HepG2 (cell line): ENCODE measurements around the gene UTS2R. TPM values are rescaled to one million over a fixed set of nuclear protein-coding genes. Genes with fewer than 3 reads are reported as not detected.

Source experiments
- ASH2L ChIP-seq: fragments of 300-600, 200-600 bp; sonication (generic); IDR thresholded peaks from 2 replicates; pipeline ENCODE4 v1.7.0; 2017; ENCODE audit warnings: low read depth, mild to moderate bottlenecking, moderate library complexity, mixed read lengths, low read length; ENCODE audit not compliant: insufficient read length
- CREB1 ChIP-seq, 2 experiments: fragments of 450-650 bp in 1 of 2; IDR thresholded peaks; 2 replicates each; pipeline ENCODE4 v1.6.1; 2016 to 2017; ENCODE audit warnings: control low read depth in 1 of 2, mild to moderate bottlenecking in 1 of 2, missing compliant biosample characterization in 1 of 2, missing genetic modification characterization in 1 of 2
- EEA1 ChIP-seq: sonication (generic); formaldehyde crosslinking; IDR thresholded peaks from 2 replicates; pipeline ENCODE4 v1.5.1; 2020; ENCODE audit warnings: mild to moderate bottlenecking, missing genetic modification reagents, borderline replicate concordance
- ELF4 ChIP-seq: sonication (generic); formaldehyde crosslinking; IDR thresholded peaks from 2 replicates; pipeline ENCODE4 v1.5.0; 2020; ENCODE audit warnings: missing genetic modification reagents, mild to moderate bottlenecking, moderate library complexity, borderline replicate concordance
- EP300 ChIP-seq, 3 experiments: sonication (generic) in 1 of 3; formaldehyde crosslinking in 1 of 3; IDR thresholded peaks; 2 replicates each; pipeline versions ENCODE4 v1.5.1 to v1.6.1; 2011 to 2020; ENCODE audit warnings: low read depth in 2 of 3, low read length in 2 of 3, borderline replicate concordance in 1 of 3, improper control_type of control experiment in 1 of 3, mild to moderate bottlenecking in 1 of 3, missing genetic modification reagents in 1 of 3, moderate library complexity in 1 of 3
- ESRRA ChIP-seq: sonication (generic); formaldehyde crosslinking; IDR thresholded peaks from 2 replicates; pipeline ENCODE4 v1.5.1; 2020; ENCODE audit warnings: mild to moderate bottlenecking, low read depth, missing genetic modification reagents
- MTA1 ChIP-seq: sonication (generic); formaldehyde crosslinking; IDR thresholded peaks from 2 replicates; pipeline ENCODE4 v1.4.0; 2020; ENCODE audit warnings: missing genetic modification reagents, mild to moderate bottlenecking, borderline replicate concordance
- NFIC ChIP-seq: IDR thresholded peaks from 2 replicates; pipeline ENCODE4 v1.6.1; 2012; ENCODE audit warnings: mild to moderate bottlenecking, low read length, inconsistent platforms
- NPAS2 ChIP-seq: sonication (generic); formaldehyde crosslinking; IDR thresholded peaks from 2 replicates; pipeline ENCODE4 v1.8.0; 2022; ENCODE audit warnings: mild to moderate bottlenecking, missing genetic modification reagents, borderline replicate concordance
- NRL ChIP-seq: sonication (generic); formaldehyde crosslinking; IDR thresholded peaks from 2 replicates; pipeline ENCODE4 v1.5.0; 2020; ENCODE audit warnings: missing genetic modification reagents, mild to moderate bottlenecking, moderate library complexity, borderline replicate concordance
- RFX1 ChIP-seq: fragments of 450-650 bp; IDR thresholded peaks from 2 replicates; pipeline ENCODE4 v1.6.1; 2017
- RNF2 ChIP-seq: fragments of 450-650 bp; conservative IDR thresholded peaks from 2 replicates; pipeline ENCODE4 v1.6.1; 2016; ENCODE audit warnings: low read depth
- SKI ChIP-seq: fragments of 450-650 bp; IDR thresholded peaks from one replicate; pipeline ENCODE4 v1.6.1; 2018; ENCODE audit warnings: mild to moderate bottlenecking; ENCODE audit not compliant: partially characterized antibody
- SP140L ChIP-seq: sonication (generic); formaldehyde crosslinking; IDR thresholded peaks from 2 replicates; pipeline ENCODE4 v1.4.0; 2020; ENCODE audit warnings: missing genetic modification reagents, borderline replicate concordance
- YEATS2 ChIP-seq: sonication (generic); formaldehyde crosslinking; IDR thresholded peaks from 2 replicates; pipeline ENCODE4 v1.4.0; 2020; ENCODE audit warnings: missing genetic modification reagents, borderline replicate concordance
- ZNF232 ChIP-seq: sonication (generic); formaldehyde crosslinking; IDR thresholded peaks from 2 replicates; pipeline ENCODE4 v1.4.0; 2020; ENCODE audit warnings: missing genetic modification reagents, borderline replicate concordance
- ZNF317 ChIP-seq: sonication (generic); formaldehyde crosslinking; IDR thresholded peaks from 2 replicates; pipeline ENCODE4 v1.5.0; 2020; ENCODE audit warnings: mild to moderate bottlenecking, missing genetic modification reagents
- ZNF350 ChIP-seq: sonication (generic); formaldehyde crosslinking; IDR thresholded peaks from 2 replicates; pipeline ENCODE4 v1.4.0; 2020; ENCODE audit warnings: mild to moderate bottlenecking, low read depth, missing genetic modification reagents, borderline replicate concordance
- ZNF567 ChIP-seq: sonication (generic); formaldehyde crosslinking; IDR thresholded peaks from 2 replicates; pipeline ENCODE4 v1.8.1; 2023; ENCODE audit warnings: mild to moderate bottlenecking, missing genetic modification reagents, borderline replicate concordance
- ZNF598 ChIP-seq: sonication (generic); formaldehyde crosslinking; IDR thresholded peaks from 2 replicates; pipeline ENCODE4 v1.5.1; 2020; ENCODE audit warnings: mild to moderate bottlenecking, missing genetic modification reagents, borderline replicate concordance
- ZNF670 ChIP-seq: sonication (generic); formaldehyde crosslinking; IDR thresholded peaks from 2 replicates; pipeline ENCODE4 v1.8.0; 2022; ENCODE audit warnings: mild to moderate bottlenecking, missing genetic modification reagents, borderline replicate concordance
- ZNF678 ChIP-seq: sonication (generic); formaldehyde crosslinking; IDR thresholded peaks from 2 replicates; pipeline ENCODE4 v1.4.0; 2020; ENCODE audit warnings: mild to moderate bottlenecking, missing genetic modification reagents
- ZNF766 ChIP-seq: sonication (generic); formaldehyde crosslinking; IDR thresholded peaks from 2 replicates; pipeline ENCODE4 v1.5.0; 2020; ENCODE audit warnings: missing genetic modification reagents, borderline replicate concordance
- polyA plus RNA-seq, 8 experiments: library from polyadenylated mRNA; depleted of rRNA in 3 of 8; stranded (reverse) in 7 of 8; unstranded in 1 of 8; fragments of >200 nt; fragmentation: Illumina TruSeq in 4 of 8; extraction: Trizol in 4 of 8; gene quantifications; 2 replicates each; pipeline versions ENCODE4 v1.2.1 to v1.2.3, GENCODE V29; 2011 to 2016; ENCODE audit warnings: low read depth in 4 of 8, missing spikeins in 1 of 8, mixed read lengths in 1 of 8; ENCODE audit not compliant: insufficient read depth in 1 of 8
- total RNA-seq, 5 experiments: library from RNA; depleted of rRNA; stranded (reverse); fragments of >200 nt; fragmentation: Illumina TruSeq; extraction: Trizol; gene quantifications; 2 replicates each; pipeline ENCODE4 v1.2.3, GENCODE V29; 2016; ENCODE audit warnings: low read depth in 1 of 5
- TF ChIP-seq, protein P1 (sequence below): sonication (generic); formaldehyde crosslinking; IDR thresholded peaks from 2 replicates; pipeline ENCODE4 v1.4.0; 2020; ENCODE audit warnings: missing genetic modification reagents, borderline replicate concordance
- TF ChIP-seq, protein P2 (sequence below): sonication (generic); formaldehyde crosslinking; IDR thresholded peaks from 2 replicates; pipeline ENCODE4 v1.4.0; 2020; ENCODE audit warnings: mild to moderate bottlenecking, missing genetic modification reagents

Gene UTS2R
- total and polyA plus RNA-seq, 2 of the 13 experiments (the other 11 are each of a cell fraction or from before 2014, with no cell fraction given): 0.13 to 0.15 TPM

GRCh38 chr17:82351713-82352488 is 19.7 kb upstream of the UTS2R start (continued):
- TF ChIP-seq ESRRA (CRISPR knock-in tag) (no peak), SKI (peak; percentile 15), ZNF766 (CRISPR knock-in tag) (0 out of 2 replicates have a peak, but pooled peaks have one; percentile 60), ELF4 (CRISPR knock-in tag) (no peak), ZNF598 (CRISPR knock-in tag) (no peak; the same call in 1 of the 2 replicates), ZNF678 (no peak), EEA1 (CRISPR knock-in tag) (no peak), YEATS2 (CRISPR knock-in tag) (peak; percentile 7; the same call in 1 of the 2 replicates), ZNF317 (peak; percentile 51; the same call in 1 of the 2 replicates), NRL (CRISPR knock-in tag) (0 out of 2 replicates have a peak, but pooled peaks have one; percentile 13), ZNF670 (CRISPR knock-in tag) (peak; percentile 86; the same call in 1 of the 2 replicates), MTA1 (CRISPR knock-in tag) (peak; percentile 75; the same call in 1 of the 2 replicates), ZNF350 (CRISPR knock-in tag) (peak; percentile 84; the same call in 1 of the 2 replicates), RNF2 (no peak), CREB1 (IDR thresholded peaks at IDR 0.05) (no peak), CREB1 (CRISPR knock-in tag; IDR thresholded peaks at IDR 0.05) (no peak), NPAS2 (no peak), ZNF232 (CRISPR knock-in tag) (peak; percentile 54; the same call in 1 of the 2 replicates), NFIC (no peak), ASH2L (no peak), ZNF567 (CRISPR knock-in tag) (0 out of 2 replicates have a peak, but pooled peaks have one; percentile 93), RFX1 (no peak), EP300 (IDR thresholded peaks at IDR 0.05; ENCODE audit: low read depth in 2 of 2, low read length in 2 of 2) (0 out of 4 replicates have a peak, but pooled peaks have one; percentile 12 to 28), EP300 (CRISPR knock-in tag; IDR thresholded peaks at IDR 0.05; ENCODE audit: borderline replicate concordance) (no peak; the same call in 1 of the 2 replicates), SP140L (CRISPR knock-in tag) (no peak)
- TF ChIP-seq, protein P1, sequence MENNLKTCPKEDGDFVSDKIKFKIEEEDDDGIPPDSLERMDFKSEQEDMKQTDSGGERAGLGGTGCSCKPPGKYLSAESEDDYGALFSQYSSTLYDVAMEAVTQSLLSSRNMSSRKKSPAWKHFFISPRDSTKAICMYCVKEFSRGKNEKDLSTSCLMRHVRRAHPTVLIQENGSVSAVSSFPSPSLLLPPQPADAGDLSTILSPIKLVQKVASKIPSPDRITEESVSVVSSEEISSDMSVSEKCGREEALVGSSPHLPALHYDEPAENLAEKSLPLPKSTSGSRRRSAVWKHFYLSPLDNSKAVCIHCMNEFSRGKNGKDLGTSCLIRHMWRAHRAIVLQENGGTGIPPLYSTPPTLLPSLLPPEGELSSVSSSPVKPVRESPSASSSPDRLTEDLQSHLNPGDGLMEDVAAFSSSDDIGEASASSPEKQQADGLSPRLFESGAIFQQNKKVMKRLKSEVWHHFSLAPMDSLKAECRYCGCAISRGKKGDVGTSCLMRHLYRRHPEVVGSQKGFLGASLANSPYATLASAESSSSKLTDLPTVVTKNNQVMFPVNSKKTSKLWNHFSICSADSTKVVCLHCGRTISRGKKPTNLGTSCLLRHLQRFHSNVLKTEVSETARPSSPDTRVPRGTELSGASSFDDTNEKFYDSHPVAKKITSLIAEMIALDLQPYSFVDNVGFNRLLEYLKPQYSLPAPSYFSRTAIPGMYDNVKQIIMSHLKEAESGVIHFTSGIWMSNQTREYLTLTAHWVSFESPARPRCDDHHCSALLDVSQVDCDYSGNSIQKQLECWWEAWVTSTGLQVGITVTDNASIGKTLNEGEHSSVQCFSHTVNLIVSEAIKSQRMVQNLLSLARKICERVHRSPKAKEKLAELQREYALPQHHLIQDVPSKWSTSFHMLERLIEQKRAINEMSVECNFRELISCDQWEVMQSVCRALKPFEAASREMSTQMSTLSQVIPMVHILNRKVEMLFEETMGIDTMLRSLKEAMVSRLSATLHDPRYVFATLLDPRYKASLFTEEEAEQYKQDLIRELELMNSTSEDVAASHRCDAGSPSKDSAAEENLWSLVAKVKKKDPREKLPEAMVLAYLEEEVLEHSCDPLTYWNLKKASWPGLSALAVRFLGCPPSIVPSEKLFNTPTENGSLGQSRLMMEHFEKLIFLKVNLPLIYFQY (CRISPR knock-in tag): 0 out of 2 replicates have a peak, but pooled peaks have one; percentile 47
- TF ChIP-seq, protein P2, sequence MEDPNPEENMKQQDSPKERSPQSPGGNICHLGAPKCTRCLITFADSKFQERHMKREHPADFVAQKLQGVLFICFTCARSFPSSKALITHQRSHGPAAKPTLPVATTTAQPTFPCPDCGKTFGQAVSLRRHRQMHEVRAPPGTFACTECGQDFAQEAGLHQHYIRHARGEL: no peak
